Mucosa of stomach (tissue), 1 donor: ENCODE measurements around the gene TMEM131L.
"Not testable (repeated sequence)": the region's sequence is repeated elsewhere in the genome, so short reads cannot be mapped to it uniquely, and the experiment has no call there.

ENCODE experiments used
- H3K27me3 ChIP-seq: one replicate; pipeline ENCODE4 v1.7.0; 2013; ENCODE audit warnings: mild to moderate bottlenecking, low read length; ENCODE audit not compliant: control insufficient read depth, insufficient read depth
- H3K36me3 ChIP-seq: one replicate; pipeline ENCODE4 v1.7.0; 2013; ENCODE audit warnings: low read length; ENCODE audit not compliant: control insufficient read depth, insufficient read depth
- H3K4me1 ChIP-seq: one replicate; pipeline ENCODE4 v1.7.0; 2013; ENCODE audit warnings: mild to moderate bottlenecking, low read length; ENCODE audit not compliant: control insufficient read depth, insufficient read depth
- H3K4me3 ChIP-seq: one replicate; pipeline ENCODE4 v1.7.0; 2013; ENCODE audit warnings: low read length
- H3K9ac ChIP-seq: one replicate; pipeline ENCODE4 v1.7.0; 2013; ENCODE audit warnings: mild to moderate bottlenecking, low read length, moderate library complexity
- H3K9me3 ChIP-seq: one replicate; pipeline ENCODE4 v1.7.0; 2013; ENCODE audit warnings: mild to moderate bottlenecking, low read length, moderate library complexity; ENCODE audit not compliant: control insufficient read depth
- donor health status: Pancreatic carcinoma.

The TMEM131L gene

DNA sequence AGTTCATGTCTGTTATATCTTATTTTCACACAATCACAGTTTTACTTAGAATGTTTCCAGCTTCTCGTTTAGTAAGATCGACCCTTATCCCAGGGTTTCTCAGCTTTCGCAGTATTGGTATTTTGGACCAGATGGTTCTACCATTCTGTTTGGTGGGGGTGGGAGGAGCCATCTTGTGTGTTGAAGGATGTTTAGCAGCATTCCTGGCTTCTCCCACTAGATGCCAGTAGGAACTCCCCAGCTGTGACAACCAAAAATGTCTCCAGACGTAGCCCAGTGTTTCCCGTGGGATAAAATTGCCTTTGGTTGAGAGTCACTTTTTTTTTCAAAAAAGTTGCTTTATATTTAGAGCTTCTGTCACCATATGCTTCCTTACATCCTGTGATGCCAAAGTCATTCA, 127.0 kb downstream of the TMEM131L start:
- Histone ChIP-seq H3K4me1 (no peaks in the 10 kb centered on the region), H3K9me3 (no peaks in the 10 kb centered on the region), H3K36me3 (no peaks in the 10 kb centered on the region), H3K27me3 (no peaks in the 10 kb centered on the region), H3K9ac (no peak overlapping the region), H3K4me3 (no peak overlapping the region)

DNA sequence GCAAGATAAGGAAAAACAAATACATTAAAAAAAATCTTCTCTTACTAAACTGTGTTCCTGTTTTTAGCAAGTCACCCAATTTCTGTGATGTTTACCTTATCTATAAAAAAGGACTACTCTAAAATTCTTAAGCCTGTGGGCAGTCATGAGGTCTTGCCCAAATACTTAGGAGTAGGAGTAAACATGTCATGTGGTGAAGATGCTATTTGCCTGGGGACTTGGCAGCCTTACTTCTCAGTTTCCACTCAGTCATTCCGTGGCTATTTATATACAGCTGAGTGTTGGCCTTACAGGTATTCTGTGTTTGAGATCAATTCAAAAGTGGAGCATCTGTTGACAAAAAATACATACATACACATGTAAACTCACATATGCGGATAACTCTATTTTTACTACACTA, 128.1 kb downstream of the TMEM131L start:
- H3K27me3 ChIP-seq: no peaks in the 10 kb centered on the region
- H3K9me3 ChIP-seq: no peaks in the 10 kb centered on the region
- H3K4me1 ChIP-seq: no peaks in the 10 kb centered on the region
- H3K36me3 ChIP-seq: no peaks in the 10 kb centered on the region
- H3K9ac ChIP-seq: no peak overlapping the region
- H3K4me3 ChIP-seq: no peak overlapping the region

DNA sequence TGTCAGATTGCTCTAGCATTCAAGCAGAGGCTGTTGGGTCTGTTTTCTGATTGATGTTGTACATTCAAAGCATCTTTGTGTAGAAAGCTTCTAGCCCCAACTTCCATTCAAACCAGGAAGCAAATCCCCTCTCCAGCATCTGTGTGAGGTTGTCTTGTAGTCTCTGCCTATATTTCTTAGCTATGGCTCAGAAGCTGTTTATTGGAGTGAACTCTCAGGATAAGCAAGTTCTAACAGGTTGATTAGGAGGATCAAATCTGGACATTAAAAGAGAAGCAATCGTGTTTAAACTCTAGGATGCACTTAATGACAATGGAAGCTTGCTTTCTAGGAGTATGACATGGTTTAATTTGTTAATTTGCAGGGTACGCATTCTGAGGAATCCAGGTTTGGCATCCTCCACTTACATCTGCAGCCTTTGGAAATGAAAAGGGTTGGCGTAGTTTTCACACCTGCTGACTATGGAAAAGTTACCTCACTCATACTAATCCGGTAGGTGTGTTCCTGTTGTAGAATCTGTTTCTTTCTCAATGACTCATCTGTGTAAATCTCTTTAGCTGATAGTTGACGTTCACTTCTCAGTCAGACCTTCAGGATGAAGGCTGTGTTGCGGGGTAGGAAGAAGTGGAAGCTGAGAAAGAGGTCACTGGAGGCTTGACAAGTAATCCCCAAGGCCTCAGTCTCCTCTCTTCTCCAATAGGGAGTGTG, 129.9 kb downstream of the TMEM131L start:
- no peaks in the 10 kb centered on the region for H3K27me3 ChIP-seq
- no peak overlapping the region for H3K9ac ChIP-seq
- H3K4me3 ChIP-seq: no peak overlapping the region
- no peaks in the 10 kb centered on the region for H3K4me1 ChIP-seq
- H3K36me3 ChIP-seq: no peaks in the 10 kb centered on the region
- no peaks in the 10 kb centered on the region for H3K9me3 ChIP-seq

DNA sequence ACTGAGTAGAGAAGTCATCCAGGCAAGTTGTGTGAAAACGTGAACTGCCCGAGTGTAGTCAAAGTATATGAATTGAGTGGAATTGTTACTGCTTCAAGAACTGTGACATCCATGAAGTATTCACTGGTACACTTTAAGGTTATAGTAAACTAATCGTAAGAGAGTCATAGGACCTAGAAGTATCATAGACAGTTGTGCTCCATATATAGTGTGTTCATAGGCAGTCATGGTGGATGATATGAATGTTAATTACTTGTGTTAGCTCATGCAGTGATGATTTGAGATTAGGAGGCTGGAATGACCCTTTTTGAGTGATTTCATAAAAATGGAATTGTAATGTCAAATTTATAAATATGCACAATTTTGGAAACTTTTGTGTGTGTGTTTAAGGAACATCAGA, 136.6 kb downstream of the TMEM131L start:
- Histone ChIP-seq H3K9me3 (no peaks in the 10 kb centered on the region), H3K27me3 (no peaks in the 10 kb centered on the region), H3K4me1 (no peaks in the 10 kb centered on the region), H3K9ac (no peak overlapping the region), H3K4me3 (no peak overlapping the region), H3K36me3 (no peaks in the 10 kb centered on the region)

DNA sequence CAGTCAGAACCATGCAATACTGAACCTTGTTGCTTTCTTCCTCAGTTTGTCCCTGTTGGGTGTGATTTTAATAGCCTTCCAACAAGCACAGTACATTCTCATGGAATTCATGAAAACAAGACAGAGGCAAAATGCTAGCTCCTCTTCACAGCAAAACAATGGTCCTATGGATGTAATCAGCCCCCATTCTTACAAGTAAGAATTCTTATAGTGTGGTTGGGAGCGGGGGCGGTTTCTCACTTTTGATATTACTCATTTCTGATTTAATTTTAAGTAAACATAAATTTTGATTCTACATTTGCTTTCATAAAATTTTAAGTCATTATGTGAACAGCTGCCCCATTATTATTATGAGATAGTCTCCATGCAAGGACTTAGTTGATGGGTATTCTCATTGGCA, 137.1 kb downstream of the TMEM131L start:
- no peaks in the 10 kb centered on the region for H3K4me1 ChIP-seq
- no peaks in the 10 kb centered on the region for H3K36me3 ChIP-seq
- no peaks in the 10 kb centered on the region for H3K27me3 ChIP-seq
- no peak overlapping the region for H3K4me3 ChIP-seq
- H3K9me3 ChIP-seq: no peaks in the 10 kb centered on the region
- no peak overlapping the region for H3K9ac ChIP-seq

DNA sequence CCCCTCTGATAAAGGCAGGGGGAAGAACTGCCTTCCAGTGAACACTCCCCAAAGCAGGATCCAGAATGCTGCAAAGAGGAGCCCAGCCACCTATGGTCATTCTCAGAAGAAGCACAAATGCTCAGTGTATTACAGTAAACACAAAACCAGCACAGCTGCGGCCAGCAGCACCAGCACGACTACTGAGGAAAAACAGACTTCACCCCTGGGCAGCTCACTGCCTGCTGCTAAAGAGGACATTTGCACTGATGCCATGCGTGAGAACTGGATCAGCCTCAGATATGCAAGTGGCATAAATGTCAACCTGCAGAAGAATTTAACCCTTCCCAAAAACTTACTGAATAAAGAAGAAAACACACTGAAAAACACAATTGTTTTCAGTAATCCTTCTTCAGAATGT, 137.7 kb downstream of the TMEM131L start:
- Histone ChIP-seq H3K36me3 (no peaks in the 10 kb centered on the region), H3K27me3 (no peaks in the 10 kb centered on the region), H3K9me3 (no peaks in the 10 kb centered on the region), H3K4me1 (no peaks in the 10 kb centered on the region), H3K9ac (no peak overlapping the region), H3K4me3 (no peak overlapping the region)

DNA sequence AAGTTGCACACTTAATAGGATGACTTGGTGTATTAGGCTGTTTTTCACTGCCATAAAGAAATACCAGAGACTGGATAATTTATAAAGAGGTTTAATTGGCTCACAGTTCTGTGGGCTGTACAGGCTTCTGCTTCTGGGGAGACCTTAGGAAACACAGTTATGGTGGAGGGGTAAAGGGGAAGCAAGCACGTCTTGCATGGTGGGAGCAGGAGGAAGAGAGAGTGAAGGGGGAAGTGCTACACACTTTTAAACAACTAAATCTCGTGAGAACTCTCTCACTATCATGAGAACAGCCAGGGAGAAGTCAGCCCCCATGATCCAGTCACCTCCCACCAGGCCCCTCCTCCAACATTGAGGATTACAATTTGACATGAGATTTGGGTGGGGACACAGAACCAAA, 142.9 kb downstream of the TMEM131L start:
- not testable (repeated sequence) for H3K9me3 ChIP-seq, H3K4me1 ChIP-seq, H3K27me3 ChIP-seq, H3K9ac ChIP-seq, H3K4me3 ChIP-seq, H3K36me3 ChIP-seq

DNA sequence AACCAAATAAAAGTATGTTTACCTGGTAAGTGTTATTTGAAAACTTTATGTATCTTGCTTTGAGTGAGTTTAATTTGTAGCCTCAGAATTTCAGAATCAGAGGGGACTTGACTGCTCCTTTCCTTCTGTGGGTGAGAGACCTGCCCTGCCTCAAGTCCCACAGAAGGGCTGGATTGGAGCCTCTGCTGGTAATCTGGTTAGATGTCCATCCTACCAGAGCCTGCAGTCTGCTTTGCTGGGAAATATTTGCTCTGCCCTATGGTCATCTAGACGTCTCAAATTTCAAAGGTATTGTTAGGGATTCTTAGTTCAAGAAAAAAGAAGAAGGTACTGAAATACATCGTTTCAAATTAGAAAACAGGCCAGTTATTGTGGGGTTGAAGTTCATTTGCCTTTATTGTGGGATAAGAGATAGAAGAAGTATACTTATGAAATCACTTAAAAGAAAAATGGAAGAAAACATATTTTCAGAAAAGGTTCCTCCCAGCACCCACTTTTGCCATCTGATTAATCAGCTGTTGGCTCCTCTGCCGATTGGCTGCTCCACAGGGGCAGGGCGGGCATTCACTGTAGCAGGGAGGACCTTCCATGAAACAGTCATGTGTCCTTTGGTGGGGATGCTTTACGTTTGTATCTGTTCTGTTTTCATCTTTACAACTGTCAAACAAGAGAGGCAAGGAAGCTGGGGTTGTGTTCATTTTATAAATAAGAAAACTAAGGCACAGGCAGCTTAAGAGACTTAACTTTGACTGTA, 144.6 kb downstream of the TMEM131L start:
- H3K4me3 ChIP-seq: no peak overlapping the region
- H3K9me3 ChIP-seq: no peaks in the 10 kb centered on the region
- H3K9ac ChIP-seq: no peak overlapping the region
- H3K27me3 ChIP-seq: no peaks in the 10 kb centered on the region
- no peaks in the 10 kb centered on the region for H3K36me3 ChIP-seq
- H3K4me1 ChIP-seq: no peaks in the 10 kb centered on the region

DNA sequence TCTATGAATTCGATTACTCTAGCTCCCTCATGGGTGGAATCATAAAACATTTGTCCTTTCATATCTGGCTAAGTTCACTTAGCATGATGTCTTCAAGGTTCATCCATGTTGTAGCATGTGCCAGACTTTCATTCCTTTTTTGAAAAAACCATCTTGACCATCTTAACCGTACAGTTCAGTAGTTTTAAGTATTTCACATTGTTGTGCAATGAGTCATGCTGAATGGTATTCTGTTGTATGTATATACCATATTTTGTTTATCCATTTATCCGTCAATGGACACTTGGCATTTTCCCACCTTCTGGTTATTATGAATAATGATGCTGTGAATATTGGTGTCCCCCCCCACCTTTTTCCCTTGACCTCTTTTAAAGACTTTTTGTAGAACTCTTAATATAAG, 145.5 kb downstream of the TMEM131L start:
- Histone ChIP-seq H3K4me3 (no peak overlapping the region), H3K4me1 (no peaks in the 10 kb centered on the region), H3K36me3 (no peaks in the 10 kb centered on the region), H3K27me3 (no peaks in the 10 kb centered on the region), H3K9ac (no peak overlapping the region), H3K9me3 (no peaks in the 10 kb centered on the region)

DNA sequence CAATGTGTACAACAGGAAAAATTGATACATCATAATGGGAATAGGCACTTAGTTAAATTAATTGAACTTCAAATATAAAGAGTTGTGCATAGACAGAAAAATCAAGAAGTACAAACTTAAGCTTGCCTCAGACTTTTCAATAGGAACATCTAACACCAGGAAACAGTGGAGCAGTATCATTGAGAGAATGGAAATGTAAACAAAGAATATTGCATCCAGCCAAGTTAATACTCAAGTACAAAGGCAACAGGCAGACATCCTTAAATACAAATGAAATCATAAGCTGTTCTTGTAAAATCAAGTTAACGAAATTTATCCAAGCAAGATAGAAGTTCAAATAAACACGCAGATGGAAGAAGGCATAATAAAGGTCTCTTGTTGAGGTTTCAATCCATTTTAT, 146.7 kb downstream of the TMEM131L start:
- Histone ChIP-seq H3K9me3 (no peaks in the 10 kb centered on the region), H3K4me1 (no peaks in the 10 kb centered on the region), H3K27me3 (no peaks in the 10 kb centered on the region), H3K4me3 (no peak overlapping the region), H3K9ac (no peak overlapping the region), H3K36me3 (no peaks in the 10 kb centered on the region)

DNA sequence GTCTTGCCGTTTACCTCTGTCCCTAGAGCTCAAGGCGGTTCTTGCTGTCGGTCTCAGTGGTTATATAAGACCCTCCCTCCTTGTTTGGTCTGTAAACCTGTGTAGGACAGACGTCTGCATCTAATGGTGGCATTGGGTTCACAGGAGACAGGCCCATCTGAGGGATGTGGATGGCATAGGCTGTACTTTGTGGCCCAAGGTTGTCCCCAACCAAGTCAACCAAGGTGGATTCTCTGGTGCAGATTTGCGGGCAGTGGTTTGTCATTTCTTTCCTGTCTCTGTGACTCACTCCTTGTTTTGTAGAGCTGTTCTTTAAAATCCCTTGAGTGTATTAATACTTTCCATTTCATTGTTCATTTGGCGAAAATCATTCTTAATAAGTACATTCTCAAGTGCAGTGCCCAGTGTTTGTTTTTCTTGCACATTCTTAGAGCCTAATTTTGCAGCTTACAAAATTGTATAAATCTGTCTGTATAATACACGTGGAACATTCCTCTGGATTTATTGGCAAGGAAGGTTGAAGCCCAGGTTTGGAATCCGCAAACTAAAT, 149.9 kb downstream of the TMEM131L start:
- Histone ChIP-seq H3K9ac (no peak overlapping the region), H3K27me3 (no peaks in the 10 kb centered on the region), H3K4me3 (no peak overlapping the region), H3K4me1 (no peaks in the 10 kb centered on the region), H3K36me3 (no peaks in the 10 kb centered on the region), H3K9me3 (no peaks in the 10 kb centered on the region)

DNA sequence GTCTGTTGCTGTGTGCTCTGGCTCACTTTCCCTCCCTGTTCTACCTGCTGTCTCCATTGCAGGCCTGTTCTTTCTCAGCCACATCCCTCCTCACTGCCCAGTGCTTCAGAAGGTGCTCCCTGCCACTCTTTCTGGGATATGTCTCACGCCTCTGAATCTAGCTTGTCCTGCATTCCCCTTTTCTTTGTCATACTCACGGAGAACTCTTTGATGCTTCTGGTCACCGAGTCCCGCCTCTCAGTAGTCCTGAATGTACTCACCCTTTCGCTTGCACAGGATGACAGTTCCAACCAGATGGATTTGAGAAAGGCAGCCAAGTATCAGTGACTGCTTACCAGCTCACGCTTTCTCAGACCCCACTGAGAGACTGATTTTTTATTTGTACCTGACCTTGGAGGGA, 152.7 kb downstream of the TMEM131L start:
- H3K27me3 ChIP-seq: no peaks in the 10 kb centered on the region
- H3K4me1 ChIP-seq: no peaks in the 10 kb centered on the region
- H3K4me3 ChIP-seq: no peak overlapping the region
- H3K9me3 ChIP-seq: no peaks in the 10 kb centered on the region
- no peaks in the 10 kb centered on the region for H3K36me3 ChIP-seq
- H3K9ac ChIP-seq: no peak overlapping the region
